Astrocyte (in vitro differentiated cells and primary cell): ENCODE results near the gene CCK. TPM values are rescaled to one million over a fixed set of nuclear protein-coding genes. Genes with fewer than 3 reads are reported as not detected.

ENCODE experiments used
- DNase-seq: peaks from one replicate; pipeline ENCODE4 v3.0.0-alpha.2; 2010; ENCODE audit warnings: low read depth
- FAIRE-seq: peaks from 2 replicates; lab custom pipeline; 2011; peaks lifted over from hg19 to GRCh38; lab: Jason Lieb, UNC
- H2AFZ ChIP-seq: 2 replicates; pipeline ENCODE4 v1.6.0; 2012; ENCODE audit warnings: low read depth, low read length, inconsistent platforms
- H3K27ac ChIP-seq: 2 replicates; pipeline ENCODE4 v1.5.1; 2011; ENCODE audit warnings: low read depth, low read length, inconsistent platforms
- H3K27me3 ChIP-seq: 2 replicates; pipeline ENCODE4 v1.6.0; 2011; ENCODE audit warnings: low read length, inconsistent platforms; ENCODE audit not compliant: insufficient read depth
- H3K36me3 ChIP-seq: 2 replicates; pipeline ENCODE4 v1.5.1; 2011; ENCODE audit warnings: low read length, inconsistent platforms; ENCODE audit not compliant: insufficient read depth
- H3K4me1 ChIP-seq: 2 replicates; pipeline ENCODE4 v1.5.1; 2011; ENCODE audit warnings: low read length, inconsistent platforms; ENCODE audit not compliant: insufficient read depth
- H3K4me2 ChIP-seq: 2 replicates; pipeline ENCODE4 v1.6.0; 2012; ENCODE audit warnings: low read length, inconsistent platforms
- H3K4me3 ChIP-seq: 2 replicates; pipeline ENCODE4 v1.5.1; 2011; ENCODE audit warnings: low read depth, mild to moderate bottlenecking, low read length, inconsistent platforms; ENCODE audit not compliant: insufficient read depth
- H3K79me2 ChIP-seq: 2 replicates; pipeline ENCODE4 v1.6.0; 2012; ENCODE audit warnings: mild to moderate bottlenecking, low read length, inconsistent platforms; ENCODE audit not compliant: insufficient read depth
- H3K9ac ChIP-seq: 2 replicates; pipeline ENCODE4 v1.6.0; 2012; ENCODE audit warnings: mild to moderate bottlenecking, low read length, inconsistent platforms
- H3K9me3 ChIP-seq: 2 replicates; pipeline ENCODE4 v1.5.1; 2012; ENCODE audit warnings: low read depth, mild to moderate bottlenecking, low read length, inconsistent platforms; ENCODE audit not compliant: insufficient read depth
- H4K20me1 ChIP-seq: 2 replicates; pipeline ENCODE4 v1.6.0; 2012; ENCODE audit warnings: low read length, inconsistent platforms; ENCODE audit not compliant: insufficient read depth
- H3K27ac Mint-ChIP-seq: one replicate; pipeline ENCODE4 v1.8.0; 2021; ENCODE audit warnings: mild to moderate bottlenecking, mixed read lengths; ENCODE audit not compliant: unreplicated experiment
- H3K27me3 Mint-ChIP-seq: one replicate; pipeline ENCODE4 v1.8.0; 2021; ENCODE audit warnings: low read depth, mixed read lengths; ENCODE audit not compliant: unreplicated experiment
- H3K36me3 Mint-ChIP-seq: one replicate; pipeline ENCODE4 v1.8.0; 2021; ENCODE audit warnings: low read depth, mixed read lengths; ENCODE audit not compliant: unreplicated experiment
- H3K4me1 Mint-ChIP-seq: one replicate; pipeline ENCODE4 v1.8.0; 2021; ENCODE audit warnings: low read depth, mixed read lengths; ENCODE audit not compliant: unreplicated experiment
- H3K4me3 Mint-ChIP-seq: one replicate; pipeline ENCODE4 v1.8.0; 2021; ENCODE audit warnings: mild to moderate bottlenecking, moderate library complexity, mixed read lengths; ENCODE audit not compliant: unreplicated experiment
- H3K9me3 Mint-ChIP-seq: one replicate; pipeline ENCODE4 v1.8.0; 2021; ENCODE audit warnings: mild to moderate bottlenecking, mixed read lengths; ENCODE audit not compliant: unreplicated experiment
- CTCF ChIP-seq: IDR thresholded peaks from 2 replicates; pipeline ENCODE4 v1.5.1; 2011; ENCODE audit warnings: low read depth, mild to moderate bottlenecking, inconsistent platforms, low read length, moderate library complexity; ENCODE audit not compliant: insufficient read depth
- EZH2 ChIP-seq: IDR thresholded peaks from 2 replicates; pipeline ENCODE4 v1.6.1; 2012; ENCODE audit warnings: mild to moderate bottlenecking, low read length, inconsistent platforms; ENCODE audit not compliant: insufficient read depth
- total RNA-seq: library from RNA; stranded (reverse); gene quantifications from 2 replicates; pipeline ENCODE4 v1.2.1, GENCODE V29; 2021

CCK gene
- total RNA-seq, 1 donor from 2014 or later: not detected

GRCh38 chr3:42270561-42270960 is 4.6 kb upstream of the CCK start:
- no peaks in the 10 kb centered on the region for H3K79me2 ChIP-seq
- DNase-seq: no peak
- H3K27ac ChIP-seq: no peak overlapping the region
- Mint-ChIP-seq H3K27me3 (peaks cover 42% of the 10 kb centered on the region), H3K4me1 (no peaks in the 10 kb centered on the region), H3K9me3 (peaks cover 16% of the 10 kb centered on the region), H3K36me3 (no peaks in the 10 kb centered on the region), H3K4me3 (no peak overlapping the region), H3K27ac (no peak overlapping the region)
- no peaks in the 10 kb centered on the region for H3K4me1 ChIP-seq
- no peak for FAIRE-seq
- H3K9me3 ChIP-seq: no peaks in the 10 kb centered on the region
- H3K4me2 ChIP-seq: no peak overlapping the region
- no peak overlapping the region for H3K4me3 ChIP-seq
- H2AFZ ChIP-seq: no peak overlapping the region
- H3K36me3 ChIP-seq: no peaks in the 10 kb centered on the region
- H3K27me3 ChIP-seq: peaks cover 26% of the 10 kb centered on the region
- H3K9ac ChIP-seq: no peak overlapping the region
- H4K20me1 ChIP-seq: no peaks in the 10 kb centered on the region
- no peak for TF ChIP-seq CTCF
- TF ChIP-seq EZH2: no peak

GRCh38 chr3:42269647-42270046 is 3.7 kb upstream of the CCK start:
- no peak overlapping the region for H3K27ac Mint-ChIP-seq
- peaks cover 3% of the 10 kb centered on the region for H3K4me1 ChIP-seq
- H3K9me3 ChIP-seq: no peaks in the 10 kb centered on the region
- H3K36me3 ChIP-seq: no peaks in the 10 kb centered on the region
- no peak overlapping the region for H3K4me3 Mint-ChIP-seq
- DNase-seq (no peak), FAIRE-seq (no peak)
- peaks cover 34% of the 10 kb centered on the region for H3K27me3 ChIP-seq
- H4K20me1 ChIP-seq: no peaks in the 10 kb centered on the region
- peaks cover 16% of the 10 kb centered on the region for H3K9me3 Mint-ChIP-seq
- no peaks in the 10 kb centered on the region for H3K36me3 Mint-ChIP-seq
- H3K9ac ChIP-seq: no peak overlapping the region
- H2AFZ ChIP-seq: no peak overlapping the region
- H3K4me1 Mint-ChIP-seq: no peaks in the 10 kb centered on the region
- TF ChIP-seq CTCF (no peak), EZH2 (no peak)
- no peak overlapping the region for H3K27ac ChIP-seq
- peaks cover 47% of the 10 kb centered on the region for H3K27me3 Mint-ChIP-seq
- no peak overlapping the region for H3K4me3 ChIP-seq
- no peak overlapping the region for H3K4me2 ChIP-seq
- H3K79me2 ChIP-seq: no peaks in the 10 kb centered on the region

- Mint-ChIP-seq H3K27me3 (peaks cover 59% of the 10 kb centered on the region), H3K9me3 (peaks cover 16% of the 10 kb centered on the region), H3K36me3 (no peaks in the 10 kb centered on the region), H3K4me1 (peaks cover 3% of the 10 kb centered on the region), H3K4me3 (no peak overlapping the region), H3K27ac (no peak overlapping the region)
- TF ChIP-seq CTCF (no peak), EZH2 (no peak)
- H3K4me1 ChIP-seq: peaks cover 11% of the 10 kb centered on the region
- H3K9ac ChIP-seq: no peak overlapping the region
- H4K20me1 ChIP-seq: no peaks in the 10 kb centered on the region
- no peaks in the 10 kb centered on the region for H3K36me3 ChIP-seq
- DNase-seq (no peak), FAIRE-seq (no peak)
- peaks cover 43% of the 10 kb centered on the region for H3K27me3 ChIP-seq
- H3K4me2 ChIP-seq: no peak overlapping the region
- H3K9me3 ChIP-seq: no peaks in the 10 kb centered on the region
- no peaks in the 10 kb centered on the region for H3K79me2 ChIP-seq
- H2AFZ ChIP-seq: no peak overlapping the region
- H3K27ac ChIP-seq: no peak overlapping the region
- no peak overlapping the region for H3K4me3 ChIP-seq
Observed at GRCh38 chr3:42267878-42268277, 1.9 kb upstream of the CCK start.
